H9 (cell line): ENCODE measurements around the gene CEP126. TPM values are rescaled to one million over a fixed set of nuclear protein-coding genes. Genes with fewer than 3 reads are reported as not detected.

ENCODE experiments used
- DNase-seq: peaks from one replicate; pipeline ENCODE4 v3.0.0-alpha.2; 2017
- H2AFZ ChIP-seq: one replicate; pipeline ENCODE4 v1.6.1; 2013; ENCODE audit warnings: mild to moderate bottlenecking, low read length, control low read depth, moderate library complexity
- H2AK5ac ChIP-seq: 2 replicates; pipeline ENCODE4 v1.6.1; 2013; ENCODE audit warnings: low read length, control low read depth, mixed read lengths; ENCODE audit not compliant: insufficient read length
- H2BK120ac ChIP-seq: one replicate; pipeline ENCODE4 v1.6.1; 2013; ENCODE audit warnings: low read depth, mild to moderate bottlenecking, low read length, control low read depth, inconsistent platforms; ENCODE audit not compliant: poor library complexity, severe bottlenecking
- H2BK12ac ChIP-seq: 2 replicates; pipeline ENCODE4 v1.6.1; 2013; ENCODE audit warnings: low read length, control low read depth, mixed read lengths, low read depth; ENCODE audit not compliant: insufficient read length
- H2BK15ac ChIP-seq: 2 replicates; pipeline ENCODE4 v1.6.1; 2013; ENCODE audit warnings: low read depth, low read length, control low read depth
- H2BK20ac ChIP-seq: one replicate; pipeline ENCODE4 v1.6.1; 2013; ENCODE audit warnings: low read depth, mild to moderate bottlenecking, low read length, control low read depth, inconsistent platforms; ENCODE audit not compliant: poor library complexity, severe bottlenecking
- H2BK5ac ChIP-seq: 2 replicates; pipeline ENCODE4 v1.6.1; 2013; ENCODE audit warnings: low read length, control low read depth, mixed read lengths; ENCODE audit not compliant: insufficient read length
- H3K14ac ChIP-seq: 2 replicates; pipeline ENCODE4 v1.6.1; 2013; ENCODE audit warnings: low read length, control low read depth; ENCODE audit not compliant: insufficient read depth
- H3K18ac ChIP-seq: 2 replicates; pipeline ENCODE4 v1.6.1; 2013; ENCODE audit warnings: low read depth, mild to moderate bottlenecking, mixed read lengths, low read length, control low read depth; ENCODE audit not compliant: insufficient read length
- H3K23ac ChIP-seq: 2 replicates; pipeline ENCODE4 v1.6.1; 2013; ENCODE audit warnings: low read length, control low read depth, mixed read lengths, low read depth; ENCODE audit not compliant: insufficient read length
- H3K23me2 ChIP-seq: 2 replicates; pipeline ENCODE4 v1.6.1; 2013; ENCODE audit warnings: low read depth, mild to moderate bottlenecking, mixed read lengths, low read length, control low read depth; ENCODE audit not compliant: insufficient read length, poor library complexity, severe bottlenecking
- H3K27ac ChIP-seq: 2 replicates; pipeline ENCODE4 v1.5.1; 2013; ENCODE audit warnings: low read length, control low read depth, mixed read lengths, low read depth; ENCODE audit not compliant: insufficient read length
- H3K27me3 ChIP-seq: 2 replicates; pipeline ENCODE4 v1.6.1; 2013; ENCODE audit warnings: low read length, control low read depth, inconsistent platforms; ENCODE audit not compliant: insufficient read depth
- H3K4ac ChIP-seq: 2 replicates; pipeline ENCODE4 v1.6.1; 2013; ENCODE audit warnings: low read depth, mild to moderate bottlenecking, control low read depth, inconsistent platforms, low read length, moderate library complexity
- H3K4me1 ChIP-seq: 2 replicates; pipeline ENCODE4 v1.6.1; 2013; ENCODE audit warnings: low read length, control low read depth, inconsistent platforms; ENCODE audit not compliant: insufficient read depth
- H3K4me2 ChIP-seq: 2 replicates; pipeline ENCODE4 v1.6.1; 2013; ENCODE audit warnings: low read length, control low read depth, mixed read lengths; ENCODE audit not compliant: insufficient read length, insufficient read depth
- H3K56ac ChIP-seq: 2 replicates; pipeline ENCODE4 v1.6.1; 2013; ENCODE audit warnings: low read depth, mild to moderate bottlenecking, mixed read lengths, low read length, control low read depth; ENCODE audit not compliant: insufficient read length
- H3K79me1 ChIP-seq: 2 replicates; pipeline ENCODE4 v1.6.1; 2013; ENCODE audit warnings: low read depth, mild to moderate bottlenecking, moderate library complexity, low read length, control low read depth, inconsistent platforms; ENCODE audit not compliant: insufficient read depth, poor library complexity, severe bottlenecking
- H3K79me2 ChIP-seq: 2 replicates; pipeline ENCODE4 v1.6.1; 2013; ENCODE audit warnings: low read length, control low read depth, inconsistent platforms; ENCODE audit not compliant: insufficient read depth
- H3K9ac ChIP-seq: 2 replicates; pipeline ENCODE4 v1.6.1; 2013; ENCODE audit warnings: low read length, control low read depth, mixed read lengths; ENCODE audit not compliant: insufficient read length; ENCODE audit errors: extremely low read depth
- H3K9me3 ChIP-seq: one replicate; pipeline ENCODE4 v1.6.1; 2013; ENCODE audit warnings: low read depth, low read length, inconsistent platforms; ENCODE audit not compliant: control insufficient read depth
- H3T11ph ChIP-seq: one replicate; pipeline ENCODE4 v1.6.1; 2013; ENCODE audit warnings: mild to moderate bottlenecking, low read length, control low read depth, inconsistent platforms
- H4K20me1 ChIP-seq: one replicate; pipeline ENCODE4 v1.6.1; 2013; ENCODE audit not compliant: control insufficient read depth, insufficient read length, insufficient read depth
- H4K5ac ChIP-seq: 2 replicates; pipeline ENCODE4 v1.6.1; 2013; ENCODE audit warnings: low read depth, mild to moderate bottlenecking, mixed read lengths, low read length, control low read depth; ENCODE audit not compliant: insufficient read length
- H4K8ac ChIP-seq: replicated peaks from 2 replicates; pipeline ENCODE4 v1.6.1; 2013; ENCODE audit warnings: low read length, control low read depth, mixed read lengths, low read depth; ENCODE audit not compliant: insufficient read length
- H4K91ac ChIP-seq: 2 replicates; pipeline ENCODE4 v1.6.1; 2013; ENCODE audit warnings: low read depth, mild to moderate bottlenecking, moderate library complexity, mixed read lengths, low read length, control low read depth; ENCODE audit not compliant: insufficient read length
- H3K27ac Mint-ChIP-seq, 3 experiments: 2 replicates in 2 of 3; 3 replicates in 1 of 3; pipeline ENCODE4 v1.8.0; 2020 to 2021; ENCODE audit warnings: mixed read lengths in 3 of 3, mild to moderate bottlenecking in 1 of 3, moderate library complexity in 1 of 3
- H3K27me3 Mint-ChIP-seq: 2 replicates; pipeline ENCODE4 v1.8.0; 2021; ENCODE audit warnings: low read depth, mild to moderate bottlenecking, moderate library complexity, mixed read lengths
- H3K36me3 Mint-ChIP-seq, 3 experiments: 2 replicates in 2 of 3; 3 replicates in 1 of 3; pipeline ENCODE4 v1.8.0; 2020 to 2021; ENCODE audit warnings: low read depth in 3 of 3, mixed read lengths in 3 of 3; ENCODE audit not compliant: insufficient read depth in 1 of 3
- H3K4me1 Mint-ChIP-seq, 2 experiments: 2 replicates each; pipeline ENCODE4 v1.8.0; 2020; ENCODE audit warnings: mixed read lengths in 2 of 2
- H3K4me3 Mint-ChIP-seq, 2 experiments: 2 replicates in 1 of 2; 3 replicates in 1 of 2; pipeline ENCODE4 v1.8.0; 2020 to 2021; ENCODE audit warnings: mild to moderate bottlenecking in 2 of 2, mixed read lengths in 2 of 2, moderate library complexity in 1 of 2
- H3K9me3 Mint-ChIP-seq, 2 experiments: 2 replicates in 1 of 2; 3 replicates in 1 of 2; pipeline ENCODE4 v1.8.0; 2020; ENCODE audit warnings: mild to moderate bottlenecking in 2 of 2, mixed read lengths in 2 of 2, moderate library complexity in 1 of 2
- CTCF ChIP-seq: fragments of 200-600 bp; sonication (generic); conservative IDR thresholded peaks from 3 replicates; pipeline ENCODE4 v1.8.0; 2021; ENCODE audit warnings: antibody characterized with exemption, mild to moderate bottlenecking
- WGBS: extraction: QIAGEN DNeasy Blood & Tissue Kit; methylation state at CpG from one replicate; pipeline ENCODE4 v1.1.7; 2013; ENCODE audit warnings: missing lambda C conversion rate, low lambda C conversion rate, mixed read lengths; ENCODE audit not compliant: insufficient read length; ENCODE audit errors: extremely low coverage; 5-methylcytosine and 5-hydroxymethylcytosine counted together
- total RNA-seq: library from RNA; stranded (reverse); gene quantifications from 2 replicates; pipeline ENCODE4 v1.2.1, GENCODE V29; 2021

The CEP126 gene
- total RNA-seq, 1 experiment from 2014 or later: 1.2 TPM

DNA sequence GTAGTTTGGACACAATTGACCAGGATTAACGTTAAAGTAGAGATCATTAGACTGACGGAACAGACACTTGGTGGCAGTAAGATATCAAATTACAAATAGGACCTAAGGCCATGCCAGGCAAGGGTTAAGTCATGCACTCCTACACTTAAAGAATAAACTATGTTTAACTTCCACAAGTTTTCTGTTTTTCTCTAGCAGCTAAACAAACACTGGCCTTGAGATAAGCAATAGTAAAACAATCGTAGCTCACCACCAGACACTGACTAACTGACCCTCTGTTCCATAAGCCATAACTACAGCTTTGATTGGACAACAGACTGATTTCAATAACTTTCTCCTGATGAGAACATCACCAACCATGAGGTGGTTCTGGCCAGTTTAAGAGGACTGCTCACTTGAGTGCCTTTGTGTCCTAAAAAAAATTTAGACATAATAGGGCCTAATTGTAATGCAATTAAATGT lies 2.0 kb upstream of the CEP126 start:
- no peak overlapping the region for H2BK20ac ChIP-seq
- H3K27ac ChIP-seq: no peak overlapping the region
- Mint-ChIP-seq H3K27ac (no peak overlapping the region), H3K36me3 (no peaks in the 10 kb centered on the region), H3K4me3 (no peak overlapping the region), H3K4me1 (peaks cover 17 to 26% of the 10 kb centered on the region in 2 experiments), H3K9me3 (no peaks in the 10 kb centered on the region), H3K27me3 (no peaks in the 10 kb centered on the region)
- peaks cover 5% of the 10 kb centered on the region for H3K23me2 ChIP-seq
- H4K5ac ChIP-seq: no peak overlapping the region
- H3T11ph ChIP-seq: no peak overlapping the region
- no peak overlapping the region for H4K8ac ChIP-seq
- no peaks in the 10 kb centered on the region for H4K20me1 ChIP-seq
- no peak overlapping the region for H3K4ac ChIP-seq
- no peak overlapping the region for H3K56ac ChIP-seq
- H3K4me1 ChIP-seq: peaks cover 3% of the 10 kb centered on the region; the same call in 1 of the 2 replicates
- no peaks in the 10 kb centered on the region for H3K9me3 ChIP-seq
- no peak for DNase-seq
- H3K9ac ChIP-seq: no peak overlapping the region
- no CpG with 5 or more reads among the region's 3 CpGs for WGBS
- no peak overlapping the region for H4K91ac ChIP-seq
- no peak overlapping the region for H2BK12ac ChIP-seq
- H3K27me3 ChIP-seq: no peaks in the 10 kb centered on the region
- no peak overlapping the region for H2AFZ ChIP-seq
- H2BK15ac ChIP-seq: no peak overlapping the region
- H3K14ac ChIP-seq: no peak overlapping the region
- TF ChIP-seq CTCF: no peak
- no peaks in the 10 kb centered on the region for H3K79me1 ChIP-seq
- H2BK5ac ChIP-seq: no peak overlapping the region
- H2AK5ac ChIP-seq: no peak overlapping the region
- H3K4me2 ChIP-seq: no peak overlapping the region
- H3K79me2 ChIP-seq: no peaks in the 10 kb centered on the region
- H3K23ac ChIP-seq: no peak overlapping the region
- no peak overlapping the region for H2BK120ac ChIP-seq
- H3K18ac ChIP-seq: no peak overlapping the region
